AG20443 (cell line): ENCODE results near the gene FGF1.

Experiments
- DNase-seq: peaks from one replicate; pipeline ENCODE4 v3.0.0; 2012; ENCODE audit warnings: low spot score, mixed read lengths

The FGF1 gene

DNA sequence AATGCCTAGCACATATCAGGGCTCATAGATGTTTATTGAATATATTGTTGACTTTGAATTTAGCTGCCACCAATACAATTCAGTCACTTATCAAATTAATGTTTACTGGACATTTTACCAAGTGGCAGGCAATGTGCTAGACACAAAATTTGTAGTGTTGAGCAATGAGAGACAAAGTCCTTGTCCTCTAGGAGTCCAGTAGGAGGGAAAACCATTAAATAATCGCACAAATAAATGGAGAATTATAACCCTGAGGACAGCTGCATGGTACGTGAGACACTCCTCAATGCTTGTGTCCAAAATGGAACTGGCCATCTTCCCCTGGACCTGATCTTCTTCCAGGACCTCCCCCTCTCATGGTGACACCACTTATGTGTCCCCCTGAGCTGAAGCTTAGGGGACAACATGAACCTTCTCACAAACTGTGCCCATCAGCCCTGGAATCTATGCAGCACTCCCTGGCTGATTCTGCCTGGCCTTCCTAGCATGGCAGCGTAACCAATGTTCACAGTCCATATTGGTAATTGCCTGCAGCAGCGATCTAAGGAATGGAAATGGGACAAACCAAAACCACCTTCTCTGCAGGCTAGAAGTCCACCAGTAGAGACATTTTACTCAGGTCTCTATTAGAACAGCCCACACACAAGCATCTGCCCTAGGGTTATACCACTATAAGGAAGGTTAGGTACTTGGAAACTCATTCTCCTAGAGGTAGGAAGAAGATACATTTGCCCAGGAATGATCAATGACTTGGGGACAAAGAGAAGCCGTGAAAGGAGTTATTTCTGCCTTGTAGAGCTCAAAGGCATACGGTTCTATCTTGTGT, 75.5 kb downstream of the FGF1 start:
- no peak for DNase-seq

DNA sequence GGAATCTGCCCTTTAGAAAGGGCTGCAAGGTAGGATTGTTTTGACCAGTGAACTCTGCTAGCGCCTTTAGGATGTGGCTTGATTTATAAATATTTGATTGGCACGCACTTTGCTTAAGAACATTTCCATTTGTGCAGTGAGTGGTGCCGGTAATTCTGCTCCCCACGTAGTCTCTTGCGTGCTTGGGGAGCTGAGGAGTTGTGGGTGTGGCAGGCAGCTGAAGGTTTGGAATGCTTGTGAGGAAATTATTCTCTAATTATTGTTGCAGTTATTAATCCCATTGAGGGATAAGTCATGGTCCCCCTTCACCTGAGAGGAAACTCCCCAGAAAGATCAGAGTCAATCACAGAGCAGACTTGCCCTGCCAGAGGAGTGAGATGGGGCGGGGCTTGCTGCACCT, 76.7 kb downstream of the FGF1 start:
- DNase-seq = no peak

DNA sequence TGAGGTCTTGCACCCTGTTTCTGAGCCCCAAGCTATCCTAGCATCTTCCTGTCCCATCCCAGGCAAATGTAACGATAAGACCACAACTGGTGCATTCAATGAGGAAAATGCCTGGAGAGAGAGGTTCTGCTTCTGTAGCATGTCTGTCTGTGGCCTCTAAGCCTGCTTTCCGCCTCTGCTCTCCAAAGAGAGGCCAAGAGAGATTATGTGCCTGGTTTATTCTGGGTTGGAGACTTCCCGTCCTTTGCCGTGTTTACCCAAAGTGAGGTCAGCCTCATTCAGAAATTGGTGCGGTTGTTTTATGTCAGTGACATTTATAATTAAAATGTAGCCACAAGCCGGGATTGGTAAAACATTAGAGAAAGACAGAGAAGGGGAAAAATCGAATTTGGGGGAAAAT, 77.8 kb downstream of the FGF1 start:
- DNase-seq = no peak

DNA sequence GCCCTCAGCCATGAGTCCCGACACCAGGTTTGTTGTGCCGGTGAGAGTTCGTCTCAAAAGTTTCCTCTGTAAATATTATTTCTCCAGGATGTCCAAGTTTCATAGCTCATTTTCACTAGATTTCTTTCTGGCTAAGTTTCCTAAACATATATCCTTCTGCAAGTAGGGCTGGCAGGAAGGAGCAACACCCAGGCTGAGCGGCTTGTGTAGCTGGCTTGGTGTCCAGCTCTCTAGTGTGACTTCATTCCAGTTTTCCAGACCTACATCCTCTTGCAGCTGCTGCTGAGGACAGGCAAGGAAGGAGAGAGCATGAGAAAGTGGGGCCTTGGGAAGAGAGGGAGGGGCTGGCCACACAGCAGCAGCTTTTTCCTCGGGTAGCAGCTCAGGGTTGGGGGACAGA, 80.3 kb downstream of the FGF1 start:
- no peak for DNase-seq

DNA sequence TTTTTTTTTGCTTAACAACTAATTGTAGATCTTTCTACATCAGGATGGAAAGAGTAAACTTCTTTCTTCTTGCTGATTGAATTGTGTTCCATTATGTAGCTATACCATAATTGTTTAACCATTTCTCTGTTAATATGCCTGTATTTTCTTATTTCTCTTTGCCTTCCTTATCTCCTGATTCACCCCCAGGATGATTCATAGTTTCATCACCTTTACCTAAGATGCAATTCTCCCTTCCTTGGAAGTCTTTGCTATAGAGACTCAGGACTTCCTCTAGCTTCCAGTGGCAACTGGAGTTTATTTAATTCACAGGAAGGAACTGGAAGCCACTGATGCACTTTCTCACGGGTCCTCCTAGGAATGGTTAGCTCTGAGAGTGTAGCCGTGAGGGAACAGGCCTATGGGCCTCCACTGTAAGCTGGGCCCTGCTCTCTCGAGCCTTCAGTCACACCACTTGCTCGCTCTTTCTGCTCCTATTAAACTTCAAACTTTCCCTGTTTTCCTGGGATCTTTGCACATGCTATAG, 83.1 kb downstream of the FGF1 start:
- no peak for DNase-seq

DNA sequence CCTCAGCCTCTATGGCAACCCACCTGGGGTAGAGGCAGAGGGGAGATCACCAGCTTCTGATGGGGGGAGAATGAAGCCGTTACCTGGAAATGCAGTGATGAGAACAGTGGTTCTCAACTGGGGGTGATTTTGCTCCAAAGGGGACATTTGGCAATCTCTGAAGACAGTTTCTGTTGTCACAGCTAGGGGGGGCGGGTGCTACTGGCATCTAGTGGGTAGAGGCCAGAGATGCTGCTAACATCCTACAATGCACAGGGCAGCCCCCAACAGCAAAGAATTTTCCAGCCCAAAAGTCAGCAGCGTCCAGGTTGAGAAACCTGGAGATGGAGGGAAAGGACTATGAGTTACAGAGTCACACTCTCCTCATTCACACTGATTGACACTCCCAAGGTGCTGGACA, 84.5 kb downstream of the FGF1 start:
- no peak for DNase-seq

DNA sequence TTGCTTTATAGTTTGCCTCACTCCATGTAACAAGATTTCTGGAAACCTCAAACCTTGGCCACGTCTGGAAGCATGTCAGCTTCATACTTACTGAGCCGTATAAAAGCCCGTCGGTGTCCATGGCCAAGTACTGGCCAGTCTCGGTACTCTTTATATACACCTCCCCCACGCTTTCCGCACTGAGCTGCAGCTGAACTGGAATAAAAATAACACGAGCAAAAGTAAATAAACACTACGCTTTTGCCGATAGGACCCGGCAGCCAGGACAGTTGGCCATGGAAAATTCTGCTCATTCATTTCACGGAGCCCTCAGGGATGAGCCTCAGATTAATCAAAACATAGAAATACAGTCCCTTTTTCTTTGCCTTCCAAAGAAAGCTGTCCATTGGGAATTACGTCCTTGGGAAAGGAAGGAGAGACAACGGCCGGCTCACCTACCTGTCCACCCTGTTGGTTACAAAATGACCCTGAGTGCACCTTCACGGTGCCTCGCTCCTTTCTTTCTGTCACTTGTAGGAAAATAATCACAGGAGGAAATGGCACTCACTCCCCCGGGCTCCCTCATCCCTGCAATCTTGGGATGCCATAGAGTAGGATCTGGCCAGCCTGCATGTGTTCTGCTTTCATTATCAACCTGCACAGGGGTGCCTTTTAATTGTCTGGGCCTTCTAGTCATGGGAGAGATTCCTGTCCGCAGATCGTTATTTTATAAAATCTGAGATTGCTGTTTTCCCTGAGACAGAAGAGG, 85.1 kb downstream of the FGF1 start:
- DNase-seq = peak; percentile 45

DNA sequence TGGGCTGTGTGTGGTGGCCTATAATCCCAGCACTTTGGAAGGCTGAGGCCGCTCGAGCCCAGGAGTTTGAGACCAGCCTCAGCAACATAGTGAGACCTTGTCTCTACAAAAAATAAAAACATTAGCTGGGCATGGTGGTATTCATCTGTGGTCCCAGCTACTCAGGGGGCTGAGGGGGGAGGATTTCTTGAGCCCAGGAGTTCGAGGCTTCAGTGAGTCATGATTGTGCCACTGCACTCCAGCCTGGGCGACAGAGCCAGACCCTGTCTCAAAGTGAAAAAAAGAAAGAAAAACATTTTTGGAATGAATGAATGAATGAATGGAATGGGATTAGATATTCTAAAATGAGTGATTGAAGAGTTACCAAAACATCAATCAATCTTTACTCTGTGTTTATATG, 85.8 kb downstream of the FGF1 start:
- DNase-seq = no peak

DNA sequence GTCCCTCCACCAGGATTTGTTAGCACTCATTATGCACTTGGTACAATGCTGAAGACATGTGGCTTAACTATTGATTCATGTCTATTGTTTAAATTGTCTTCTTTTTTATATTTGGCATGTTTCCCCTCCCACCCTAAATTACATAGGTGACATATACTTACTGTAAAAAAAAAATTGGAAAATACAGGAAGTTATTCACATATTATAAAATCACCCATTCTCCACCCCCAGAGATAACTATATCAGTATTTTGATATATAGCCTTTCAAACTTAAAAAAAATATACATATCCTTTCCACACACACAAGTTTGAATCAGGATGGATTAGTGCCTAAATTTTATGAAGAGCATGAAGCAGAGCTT, 87.6 kb downstream of the FGF1 start:
- DNase-seq = no peak

DNA sequence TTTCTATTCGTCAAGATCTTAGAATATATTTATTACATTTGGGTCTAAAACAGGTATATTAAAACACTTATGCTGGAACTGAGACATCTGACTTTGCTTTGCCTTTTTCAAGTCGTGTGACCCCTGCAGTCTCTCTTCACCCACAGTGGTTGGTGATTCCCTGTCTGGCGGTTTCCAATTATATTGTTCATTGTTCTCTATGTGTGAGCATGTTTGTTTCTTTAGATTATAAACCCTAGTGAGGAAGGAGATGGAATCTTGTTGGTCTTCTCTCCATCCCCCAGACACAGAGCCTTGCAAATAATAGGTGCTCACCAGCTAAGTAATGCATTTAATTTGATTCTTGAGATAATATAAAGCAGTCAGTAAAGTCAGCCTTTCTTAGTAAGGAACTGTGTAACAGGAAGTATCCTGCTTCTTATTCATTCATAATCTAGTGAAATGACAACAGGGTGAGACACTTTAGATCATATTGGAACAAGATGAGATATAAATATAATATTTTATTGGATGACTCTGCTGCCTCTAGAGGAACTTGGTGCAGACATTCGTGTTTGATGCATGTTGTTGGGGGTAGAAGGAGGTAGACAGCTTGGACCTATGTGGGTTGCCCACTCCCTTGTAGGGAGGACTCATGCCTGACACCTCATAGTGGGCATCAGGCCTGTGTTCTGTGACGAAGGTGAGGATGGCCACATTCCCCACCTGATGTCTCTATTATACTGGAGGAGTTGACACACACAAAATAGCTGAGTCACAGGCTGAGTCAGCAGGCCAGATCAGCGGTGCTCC, 88.1 kb downstream of the FGF1 start:
- DNase-seq = peak; percentile 82

DNA sequence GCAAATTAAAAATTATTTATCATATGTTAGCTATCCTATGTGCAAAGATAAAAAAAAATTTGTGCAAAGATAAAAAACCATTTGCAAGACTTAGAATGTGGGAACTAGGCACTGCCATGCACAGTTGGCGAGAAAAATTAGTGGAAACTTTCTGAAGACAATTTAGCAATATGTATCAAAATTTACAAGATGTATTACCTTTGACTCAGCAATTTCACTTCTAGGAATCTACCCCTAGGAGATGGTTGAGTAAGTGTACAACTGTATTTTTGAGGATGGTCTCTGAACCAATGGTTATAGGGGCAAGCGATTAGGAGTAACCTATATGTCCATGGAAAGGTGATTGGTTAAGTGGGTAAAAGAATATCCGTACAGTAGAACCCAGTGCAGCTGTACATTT, 88.9 kb downstream of the FGF1 start:
- no peak for DNase-seq

DNA sequence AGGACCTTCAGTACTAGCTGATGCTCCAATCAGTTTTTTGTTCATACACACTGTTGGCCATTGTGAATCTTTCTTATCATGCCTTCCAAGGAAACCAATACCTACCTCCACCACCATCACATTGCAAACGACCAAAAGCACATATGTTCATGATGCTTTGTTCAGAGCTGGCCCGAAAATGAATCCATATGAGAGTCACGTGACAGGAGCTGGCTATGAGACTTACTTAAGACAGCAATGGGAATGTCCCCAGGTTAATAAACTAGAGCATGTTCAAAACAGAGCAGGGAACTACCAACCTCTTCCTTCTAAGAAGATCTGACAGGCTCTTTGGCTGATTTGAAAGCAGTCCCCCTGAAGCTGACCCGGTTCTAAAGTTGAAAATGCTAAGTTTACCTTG, 93.5 kb downstream of the FGF1 start:
- DNase-seq = no peak

DNA sequence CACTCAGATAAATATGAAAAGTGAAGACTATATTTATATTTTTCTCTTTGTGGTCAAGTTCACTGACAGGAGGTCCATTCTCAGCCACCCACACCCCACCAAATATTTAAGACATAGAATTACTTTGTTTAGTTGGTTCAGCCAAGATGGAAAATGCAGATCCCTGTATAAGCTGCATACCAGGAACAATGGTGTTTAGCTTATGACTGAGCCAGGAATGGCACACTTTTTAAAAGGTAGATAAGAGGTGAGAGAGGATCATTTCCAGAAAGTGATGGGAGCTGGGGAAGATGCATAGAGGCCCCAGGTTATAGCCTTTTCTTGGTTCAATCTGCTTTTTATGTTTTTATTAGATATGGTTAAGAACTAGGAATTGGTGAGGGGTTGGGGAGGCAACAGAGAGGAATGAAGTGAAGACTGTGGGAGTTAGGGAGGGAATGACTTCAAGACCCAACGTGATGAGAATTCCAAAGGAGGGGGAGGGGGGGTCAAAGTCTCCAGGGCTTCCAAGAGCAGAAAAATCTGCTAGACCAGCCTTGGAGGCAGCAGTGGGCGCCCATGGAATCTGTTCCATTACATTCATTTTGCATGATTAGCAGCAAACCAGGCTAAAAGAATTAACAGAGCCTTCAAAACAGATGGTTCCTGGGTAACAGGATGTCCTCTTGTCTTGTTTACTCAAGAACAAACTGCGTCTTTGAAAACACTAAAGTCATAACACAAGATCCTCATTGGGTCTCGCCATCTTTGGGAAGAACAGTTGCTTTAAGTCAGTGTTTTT, 95.2 kb downstream of the FGF1 start:
- DNase-seq = no peak

DNA sequence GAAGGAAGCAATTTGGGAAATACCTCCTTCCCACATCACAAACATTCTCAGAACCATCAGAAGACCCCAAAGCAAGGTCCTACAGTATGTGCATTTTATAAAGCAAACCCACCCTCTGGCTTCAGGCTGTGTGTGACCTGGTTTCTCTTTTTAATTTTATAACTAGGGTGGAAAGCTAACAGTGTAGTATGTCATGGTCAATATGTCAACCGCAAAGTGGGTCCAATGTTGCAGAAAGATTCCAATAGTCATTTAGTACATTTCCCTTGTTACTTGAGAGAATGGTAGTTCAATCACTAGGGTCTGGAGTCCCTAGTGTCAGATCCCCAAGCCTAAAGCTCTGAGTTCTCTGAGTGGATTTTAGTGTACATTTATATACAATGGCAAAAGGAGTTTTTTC, 96.2 kb downstream of the FGF1 start:
- no peak for DNase-seq

DNA sequence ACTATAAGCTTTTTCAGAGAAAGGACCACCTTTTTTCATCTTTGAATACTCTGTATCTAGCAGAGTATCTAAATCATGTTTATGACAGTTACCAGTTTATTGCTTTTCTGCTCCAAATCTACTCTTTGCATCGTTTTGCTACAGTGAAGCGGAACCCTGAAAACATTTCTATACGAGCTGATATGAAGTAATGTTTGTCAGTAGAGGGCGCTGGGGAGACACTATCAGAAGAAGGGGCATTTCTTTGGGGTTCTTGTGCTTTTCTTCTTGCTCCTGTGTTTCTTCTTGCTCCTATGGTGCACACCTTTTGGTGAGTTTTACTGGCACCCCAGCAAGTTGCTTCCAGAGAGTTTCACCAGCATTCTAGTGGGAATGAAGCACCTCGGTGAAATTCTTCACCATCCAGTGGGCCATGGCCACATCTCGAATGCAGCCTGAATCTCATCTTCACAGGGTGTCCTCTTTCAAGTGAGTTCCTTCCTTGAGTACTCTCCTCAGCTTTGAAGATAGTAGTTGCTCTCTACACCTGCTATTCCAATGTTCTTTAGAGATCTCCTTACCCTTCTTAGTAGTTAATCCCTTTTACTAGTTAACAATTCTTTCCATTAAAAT, 98.4 kb downstream of the FGF1 start:
- DNase-seq = peak; percentile 17

DNA sequence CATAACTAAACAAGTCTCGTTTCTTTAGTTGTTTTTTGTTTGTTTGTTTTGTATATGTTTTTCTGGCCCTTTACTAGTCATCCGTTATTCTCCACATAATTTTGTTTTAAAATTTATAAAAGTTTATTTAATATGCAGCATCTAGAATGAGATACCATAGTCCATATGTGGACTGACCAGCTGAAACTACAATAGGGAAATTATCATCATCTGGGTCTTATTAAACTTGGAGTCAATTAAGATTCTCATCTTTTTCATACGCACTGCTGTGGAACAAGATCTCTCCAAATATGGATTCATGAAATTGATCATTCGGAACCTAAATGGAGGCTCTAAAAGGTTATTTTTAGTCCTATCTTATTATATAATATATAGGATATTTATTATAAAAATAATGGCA, 99.3 kb downstream of the FGF1 start:
- DNase-seq = no peak

DNA sequence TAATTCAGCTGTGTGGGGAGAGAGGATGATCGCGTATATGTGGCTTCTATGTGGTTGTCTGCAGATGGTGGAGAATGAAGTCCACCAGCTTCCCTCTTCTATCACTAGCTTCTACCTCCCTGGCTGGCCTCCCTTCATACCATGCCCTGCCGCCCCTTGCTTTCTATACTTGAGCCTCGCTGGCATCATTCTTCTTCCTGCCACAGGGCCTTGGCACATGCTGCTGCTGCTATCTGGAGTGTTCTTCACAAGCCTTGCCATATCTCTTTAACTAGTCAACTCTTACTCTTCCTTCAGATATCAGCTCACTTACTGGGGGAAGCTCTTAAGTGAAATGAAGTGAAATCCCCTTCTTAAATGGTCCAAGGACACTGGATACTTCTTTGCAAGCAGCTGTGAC, 100.4 kb downstream of the FGF1 start:
- DNase-seq = no peak

DNA sequence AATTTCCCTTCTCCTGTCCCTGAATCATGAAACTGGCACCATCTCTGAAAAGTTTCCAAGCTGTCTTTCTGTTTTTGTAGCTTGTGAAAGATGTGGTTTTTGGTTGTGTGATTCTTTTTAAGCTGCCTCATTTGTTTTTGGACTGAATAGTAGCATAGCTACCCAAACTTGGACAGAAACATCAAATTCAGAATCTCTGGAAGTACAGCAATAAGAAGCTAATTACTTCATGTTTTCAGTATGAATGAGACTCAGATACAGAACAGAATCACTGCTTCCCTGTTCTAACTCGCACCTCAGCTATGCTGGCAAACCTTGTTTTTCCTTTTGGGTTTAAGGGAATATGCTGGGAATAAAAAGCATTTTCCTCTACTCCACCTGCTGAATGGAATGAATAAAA, 101.0 kb downstream of the FGF1 start:
- DNase-seq = peak; percentile 51

DNA sequence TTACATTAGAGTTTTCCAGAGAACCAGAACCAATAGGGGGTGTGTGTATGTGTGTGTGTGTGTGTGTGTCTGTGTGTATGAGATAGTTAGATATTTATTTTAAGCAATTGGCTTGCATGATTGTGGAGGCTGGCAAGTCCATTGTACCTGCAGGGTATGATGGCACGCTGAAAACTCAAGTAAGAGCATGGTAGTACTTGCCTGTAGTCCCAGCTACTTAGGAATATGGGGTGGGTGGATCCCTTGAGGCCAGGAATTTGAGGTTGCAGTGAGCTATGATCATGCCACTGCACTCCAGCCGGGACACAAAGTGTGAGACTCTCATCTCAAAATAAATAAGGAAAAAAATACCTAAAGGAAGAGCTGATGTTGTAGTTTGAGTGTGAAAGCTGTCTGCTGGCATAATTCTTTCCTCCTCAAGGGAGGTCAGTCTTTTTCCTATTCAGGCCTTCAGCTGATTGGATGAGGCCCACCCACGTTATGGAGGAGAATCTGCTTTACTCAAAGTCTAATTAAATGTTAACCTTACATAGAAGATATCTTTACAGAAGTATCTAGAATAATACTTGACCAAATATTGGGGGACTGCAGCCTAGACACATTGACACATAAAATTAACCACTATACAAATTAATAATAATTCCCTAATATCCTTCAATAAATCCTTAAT, 107.6 kb downstream of the FGF1 start:
- no peak for DNase-seq

DNA sequence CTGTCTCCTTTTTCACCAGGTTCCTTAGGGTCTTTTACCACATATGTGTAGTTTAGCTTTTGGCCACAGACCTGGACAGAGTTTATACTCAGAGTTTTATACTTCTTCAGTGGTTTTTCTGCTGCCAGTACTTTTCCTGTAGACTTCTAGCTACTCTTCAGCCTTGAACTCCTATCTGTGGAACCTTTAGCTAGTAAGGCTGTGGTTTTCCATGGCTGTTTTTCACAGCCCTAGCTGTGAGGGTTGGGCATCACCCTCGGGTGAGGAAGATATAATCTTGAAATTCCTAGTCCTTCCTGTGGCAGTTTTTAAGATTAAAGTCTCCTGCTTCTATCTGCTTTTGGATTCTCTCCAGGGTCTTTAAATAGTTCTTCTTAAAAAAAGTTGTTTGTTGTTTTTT, 109.1 kb downstream of the FGF1 start:
- DNase-seq = no peak

DNA sequence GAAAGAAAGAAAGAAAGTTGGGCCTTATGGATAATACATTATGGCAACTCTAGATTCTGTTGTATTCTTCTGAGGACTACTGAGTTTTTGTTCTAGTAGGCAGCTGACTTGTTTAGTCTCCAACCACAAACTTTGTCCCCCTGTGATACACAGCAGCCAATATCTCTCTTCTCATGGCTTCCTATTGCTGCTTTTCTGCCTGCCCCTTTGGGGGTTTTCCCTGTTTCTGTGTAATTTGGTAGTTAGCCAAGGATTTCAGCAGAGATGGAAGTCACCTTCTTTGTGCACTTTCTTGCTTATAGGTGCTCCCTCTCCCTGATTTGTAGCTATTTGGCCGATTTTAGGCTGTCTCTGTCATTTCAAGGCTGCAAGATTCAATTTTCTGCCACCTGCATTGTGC, 109.6 kb downstream of the FGF1 start:
- DNase-seq = no peak
